MM.1S (cell line): ENCODE data around the gene ATP8B4.

Source experiments
- DNase-seq: peaks from one replicate; pipeline ENCODE4 v3.0.0-alpha.2; 2015
- H2AFZ ChIP-seq: fragments of 300-600 bp; sonication (generic); 2 replicates; pipeline ENCODE4 v1.6.0; 2016; ENCODE audit warnings: antibody characterized with exemption, low read length
- H3F3A ChIP-seq: fragments of 300-600 bp; sonication (generic); 2 replicates; pipeline ENCODE4 v1.6.1; 2016; ENCODE audit warnings: mild to moderate bottlenecking, antibody characterized with exemption, low read length, moderate library complexity, mixed read lengths; ENCODE audit not compliant: insufficient read depth
- H3K27ac ChIP-seq: fragments of 300-600 bp; sonication (generic); 2 replicates; pipeline ENCODE4 v1.5.1; 2016; ENCODE audit warnings: mild to moderate bottlenecking, low read length
- H3K27me3 ChIP-seq: fragments of 300-600 bp; sonication (generic); replicated peaks from 2 replicates; pipeline ENCODE4 v1.6.0; 2016; ENCODE audit warnings: low read length; ENCODE audit not compliant: insufficient read depth
- H3K36me3 ChIP-seq: fragments of 300-600 bp; sonication (generic); replicated peaks from 2 replicates; pipeline ENCODE4 v1.6.1; 2016; ENCODE audit warnings: mild to moderate bottlenecking, low read length, mixed read lengths; ENCODE audit not compliant: insufficient read depth
- H3K4me1 ChIP-seq: fragments of 300-600 bp; sonication (generic); 2 replicates; pipeline ENCODE4 v1.6.1; 2016; ENCODE audit warnings: low read length, mixed read lengths
- H3K4me2 ChIP-seq: fragments of 300-600 bp; sonication (generic); 2 replicates; pipeline ENCODE4 v1.6.0; 2016; ENCODE audit warnings: low read depth, low read length
- H3K4me3 ChIP-seq: fragments of 300-600 bp; sonication (generic); 2 replicates; pipeline ENCODE4 v1.5.1; 2016; ENCODE audit warnings: low read length, mixed read lengths
- H3K79me2 ChIP-seq: fragments of 300-600 bp; sonication (generic); 2 replicates; pipeline ENCODE4 v1.6.1; 2016; ENCODE audit warnings: mixed run types, low read length, mixed read lengths
- H3K9ac ChIP-seq: fragments of 300-600 bp; sonication (generic); 2 replicates; pipeline ENCODE4 v1.6.1; 2016; ENCODE audit warnings: low read length, mixed read lengths
- H3K9me2 ChIP-seq: fragments of 300-600 bp; sonication (generic); replicated peaks from 2 replicates; pipeline ENCODE4 v1.6.1; 2016; ENCODE audit warnings: mild to moderate bottlenecking, low read length, mixed read lengths; ENCODE audit not compliant: insufficient read depth
- H3K9me3 ChIP-seq: fragments of 300-600 bp; sonication (generic); replicated peaks from 2 replicates; pipeline ENCODE4 v1.6.1; 2016; ENCODE audit warnings: mild to moderate bottlenecking, low read length, mixed read lengths; ENCODE audit not compliant: insufficient read depth
- H4K20me1 ChIP-seq: fragments of 300-600 bp; sonication (generic); 2 replicates; pipeline ENCODE4 v1.6.1; 2016; ENCODE audit warnings: mild to moderate bottlenecking, low read length, moderate library complexity, mixed read lengths; ENCODE audit not compliant: insufficient read depth
- EZH2 ChIP-seq: fragments of 300-600 bp; sonication (generic); optimal IDR thresholded peaks from 2 replicates; pipeline ENCODE3; 2017; ENCODE audit warnings: low read depth, mild to moderate bottlenecking, antibody characterized with exemption, low read length, mixed read lengths
- EZH2phosphoT487 ChIP-seq: fragments of 300-600 bp; sonication (generic); IDR thresholded peaks from 2 replicates; pipeline ENCODE4 v1.6.1; 2018; ENCODE audit warnings: antibody characterized with exemption, low read length
- TF ChIP-seq, protein P1 (sequence below): fragments of 300-600 bp; sonication (generic); IDR thresholded peaks from 2 replicates; pipeline ENCODE4 v1.5.1; 2016; ENCODE audit warnings: antibody characterized with exemption, low read length, mixed read lengths

Gene ATP8B4

GRCh38 chr15:49868348-49868747 lies 250.7 kb downstream of the ATP8B4 start:
- Histone ChIP-seq H3K27me3 (no peaks in the 10 kb centered on the region), H2AFZ (no peak overlapping the region), H3K36me3 (no peaks in the 10 kb centered on the region), H3K9me2 (no peaks in the 10 kb centered on the region), H3K4me3 (no peak overlapping the region), H3K4me2 (no peak overlapping the region), H3K4me1 (no peaks in the 10 kb centered on the region), H4K20me1 (no peaks in the 10 kb centered on the region), H3K9ac (no peak overlapping the region), H3K9me3 (no peaks in the 10 kb centered on the region), H3K27ac (no peak overlapping the region), H3F3A (no peaks in the 10 kb centered on the region), H3K79me2 (no peaks in the 10 kb centered on the region)
- TF ChIP-seq, protein P1, sequence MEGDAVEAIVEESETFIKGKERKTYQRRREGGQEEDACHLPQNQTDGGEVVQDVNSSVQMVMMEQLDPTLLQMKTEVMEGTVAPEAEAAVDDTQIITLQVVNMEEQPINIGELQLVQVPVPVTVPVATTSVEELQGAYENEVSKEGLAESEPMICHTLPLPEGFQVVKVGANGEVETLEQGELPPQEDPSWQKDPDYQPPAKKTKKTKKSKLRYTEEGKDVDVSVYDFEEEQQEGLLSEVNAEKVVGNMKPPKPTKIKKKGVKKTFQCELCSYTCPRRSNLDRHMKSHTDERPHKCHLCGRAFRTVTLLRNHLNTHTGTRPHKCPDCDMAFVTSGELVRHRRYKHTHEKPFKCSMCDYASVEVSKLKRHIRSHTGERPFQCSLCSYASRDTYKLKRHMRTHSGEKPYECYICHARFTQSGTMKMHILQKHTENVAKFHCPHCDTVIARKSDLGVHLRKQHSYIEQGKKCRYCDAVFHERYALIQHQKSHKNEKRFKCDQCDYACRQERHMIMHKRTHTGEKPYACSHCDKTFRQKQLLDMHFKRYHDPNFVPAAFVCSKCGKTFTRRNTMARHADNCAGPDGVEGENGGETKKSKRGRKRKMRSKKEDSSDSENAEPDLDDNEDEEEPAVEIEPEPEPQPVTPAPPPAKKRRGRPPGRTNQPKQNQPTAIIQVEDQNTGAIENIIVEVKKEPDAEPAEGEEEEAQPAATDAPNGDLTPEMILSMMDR: no peak
- DNase-seq: no peak

DNA sequence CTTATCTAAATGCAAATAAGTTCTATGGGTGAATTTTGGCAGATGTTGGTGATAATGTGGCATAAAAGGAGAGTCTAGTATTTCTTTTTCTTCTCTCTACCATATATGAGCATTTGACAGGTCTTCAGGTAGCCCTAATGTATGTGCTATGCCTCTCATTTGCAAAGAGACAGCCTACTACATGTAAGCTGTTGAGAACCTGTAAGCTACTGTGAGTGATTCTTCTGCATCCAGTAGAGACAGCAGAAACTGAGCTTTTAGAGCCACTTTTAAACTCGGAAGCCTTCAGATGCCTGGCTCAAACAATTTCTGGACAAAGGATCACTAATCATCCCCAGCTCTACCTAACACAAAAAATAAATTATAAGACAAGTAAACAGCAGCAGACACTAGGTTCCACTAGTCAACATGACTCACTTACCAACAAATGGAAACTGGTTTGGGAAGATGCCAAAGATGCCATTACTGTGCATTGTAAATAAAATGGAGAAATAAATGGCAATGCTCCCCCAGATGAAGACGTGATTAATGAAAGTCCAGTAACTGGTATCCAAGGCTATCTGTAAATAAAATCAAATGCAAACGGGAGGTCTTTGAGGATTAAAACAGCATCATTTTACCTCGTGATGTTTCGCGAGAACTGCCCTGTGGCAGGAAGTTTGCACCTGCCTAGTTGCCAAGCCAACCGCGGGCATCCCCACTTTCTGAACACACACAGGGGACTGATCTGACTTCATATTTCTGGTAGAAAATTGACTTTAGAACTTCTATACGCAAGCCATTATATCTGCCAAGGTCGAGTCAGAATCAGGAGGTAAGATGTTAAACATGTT lies 252.9 kb downstream of the ATP8B4 start:
- Histone ChIP-seq H2AFZ (no peak overlapping the region), H3K36me3 (no peaks in the 10 kb centered on the region), H3K4me1 (no peaks in the 10 kb centered on the region), H3K27ac (no peak overlapping the region), H3K4me3 (no peak overlapping the region), H3F3A (no peaks in the 10 kb centered on the region), H3K79me2 (no peaks in the 10 kb centered on the region), H3K27me3 (no peaks in the 10 kb centered on the region), H3K9me2 (no peaks in the 10 kb centered on the region), H4K20me1 (no peaks in the 10 kb centered on the region), H3K9ac (no peak overlapping the region), H3K9me3 (no peaks in the 10 kb centered on the region), H3K4me2 (no peak overlapping the region)
- TF ChIP-seq EZH2: no peak
- TF ChIP-seq, protein P1: no peak
- no peak for TF ChIP-seq EZH2phosphoT487
- DNase-seq: no peak

GRCh38 chr15:49864251-49864650 lies 254.8 kb downstream of the ATP8B4 start:
- no peaks in the 10 kb centered on the region for H3K9me2 ChIP-seq
- H3K27ac ChIP-seq: no peak overlapping the region
- no peaks in the 10 kb centered on the region for H3K4me1 ChIP-seq
- H3K36me3 ChIP-seq: no peaks in the 10 kb centered on the region
- H3K9me3 ChIP-seq: no peaks in the 10 kb centered on the region
- H3K79me2 ChIP-seq: no peaks in the 10 kb centered on the region
- H3F3A ChIP-seq: no peaks in the 10 kb centered on the region
- H3K4me2 ChIP-seq: no peak overlapping the region
- no peak for DNase-seq
- H2AFZ ChIP-seq: no peak overlapping the region
- H3K9ac ChIP-seq: no peak overlapping the region
- H4K20me1 ChIP-seq: no peaks in the 10 kb centered on the region
- no peak overlapping the region for H3K4me3 ChIP-seq
- no peaks in the 10 kb centered on the region for H3K27me3 ChIP-seq
- TF ChIP-seq EZH2phosphoT487: no peak
- TF ChIP-seq, protein P1: no peak
- TF ChIP-seq EZH2: no peak
